Sciatic nerve (tissue), 2 donors: ENCODE measurements around the gene TUBA4A. TPM values are rescaled to one million over a fixed set of nuclear protein-coding genes. Genes with fewer than 3 reads are reported as not detected.

ENCODE experiments used
- ATAC-seq: fragments of 200-7000 bp; cut with Tn5 transposase; one replicate; pipeline ENCODE4 v1.9.1; 2020; ENCODE audit warnings: mild to moderate bottlenecking, moderate library complexity
- DNase-seq: peaks from one replicate; pipeline ENCODE4 v3.0.0-alpha.2; 2020; ENCODE audit warnings: low spot score
- intact Hi-C: fragments of 100-400 bp; cut with DNase I; formaldehyde crosslinking; loops from one replicate; pipeline ENCODE4 v1.14.2; 2022
- total RNA-seq: library from RNA; stranded (reverse); fragmentation: NEBNext Ultra II Directional; extraction: Animal tissue kit (Norgen Biotek cat#: 25700); gene quantifications from one replicate; pipeline ENCODE4 v1.2.1, GENCODE V29; 2021
- donor health status: DM: no; HTN: no; CAD: no.
- donor health status: DM: no; HTN: no; CAD: no.

TUBA4A gene
- total RNA-seq = 12.5 TPM

DNA sequence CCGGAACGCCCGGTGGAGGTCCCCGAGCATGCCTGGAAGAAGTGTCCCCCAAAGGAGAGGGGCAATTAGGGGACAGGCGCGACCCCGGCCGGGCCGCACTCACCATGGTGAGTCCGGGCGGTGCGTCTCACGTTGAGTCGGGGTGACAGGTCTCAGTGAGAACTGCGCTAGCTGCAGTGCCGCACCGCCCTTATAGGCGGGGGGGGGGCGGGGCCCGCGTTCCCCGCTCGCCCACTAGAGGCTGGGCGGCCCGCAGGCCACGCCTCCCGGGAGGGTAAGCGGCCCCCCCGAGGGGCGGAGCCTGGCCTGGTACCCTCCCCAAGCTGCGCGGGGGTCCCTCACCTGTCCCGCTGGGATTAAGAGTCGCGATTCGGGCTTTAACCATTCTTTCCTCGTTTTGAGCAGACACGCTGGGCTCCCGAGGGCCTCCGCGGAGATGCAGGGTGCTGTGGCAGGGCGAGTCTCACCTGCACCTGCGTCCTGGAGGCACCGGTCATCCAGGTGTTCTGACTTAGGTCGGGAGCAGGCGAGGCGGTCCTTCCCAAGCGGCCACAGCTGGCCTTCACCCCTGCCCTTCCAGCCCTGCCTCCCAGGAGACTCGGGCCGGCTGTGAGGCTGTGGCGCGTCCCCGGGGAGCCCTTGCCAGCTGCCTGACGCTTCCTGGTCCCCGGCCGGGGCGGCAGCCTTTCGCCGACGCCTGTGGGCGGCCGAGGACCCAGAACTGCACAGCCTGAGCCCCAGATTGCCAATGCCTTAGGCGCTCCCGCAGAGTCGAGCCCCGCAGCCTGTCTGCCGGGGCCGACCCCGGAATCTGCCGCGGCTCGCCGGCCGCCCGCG is at the start of gene TUBA4A:
TUBA4A (minus strand) TSS at position 166 of the 837 bp plus-strand sequence; CDS start at position 106, 60 bp downstream.
- intact Hi-C loops = no loop called here
- DNase-seq (peak; percentile 89), ATAC-seq (peak; percentile 92)

- DNase-seq = no peak
- no peak for ATAC-seq
- intact Hi-C loops = loop anchor here (10.0 kb wide), 1 partner anchor 82 kb away; the partner anchor contains the start of gene DNPEP
Observed at GRCh38 chr2:219302412-219302968, 48.8 kb upstream of the TUBA4A start.

GRCh38 chr2:219300022-219300421 is 46.3 kb upstream of the TUBA4A start:
- no peak for ATAC-seq
- intact Hi-C loops = loop anchor here (10.0 kb wide), 1 partner anchor 85 kb away; the partner anchor contains the start of gene DNPEP
- no peak for DNase-seq

DNA sequence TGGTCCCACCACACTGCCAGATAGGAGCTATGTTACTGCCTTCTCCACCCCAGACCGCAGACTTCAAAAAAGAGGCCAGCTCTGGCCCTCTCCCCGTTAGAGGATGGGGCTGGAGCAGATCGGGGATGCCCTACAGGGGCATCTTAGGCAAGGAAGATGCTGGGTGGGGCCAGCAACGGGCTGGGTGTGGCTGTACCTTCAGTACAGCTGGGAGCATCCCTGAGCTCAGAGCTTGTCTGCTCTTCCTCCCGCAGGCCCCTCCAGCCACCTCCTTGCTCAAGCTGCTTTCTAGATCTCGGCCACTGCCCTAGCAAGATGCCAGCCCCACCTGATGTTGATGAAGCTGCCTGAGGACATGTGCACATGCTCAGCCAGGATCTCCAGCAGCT is 45.6 kb upstream of the TUBA4A start:
- intact Hi-C loops = loop anchor here (5.0 kb wide), 1 partner anchor 137 kb away; the partner anchor contains the start of gene NHEJ1
- ATAC-seq = no peak
- DNase-seq = no peak

- peak; percentile 80 for ATAC-seq
- peak; percentile 94 for DNase-seq
- intact Hi-C loops = loop anchor here (5.0 kb wide), 1 partner anchor 137 kb away; the partner anchor contains the start of gene NHEJ1
Observed at GRCh38 chr2:219298759-219299371, 45.1 kb upstream of the TUBA4A start.

- DNase-seq (no peak), ATAC-seq (no peak)
- intact Hi-C loops = loop anchor here (2.0 to 5.0 kb wide), 2 partner anchors 21 to 136 kb away; partner anchors contain the start of gene NHEJ1
Observed at GRCh38 chr2:219297766-219298456, 44.2 kb upstream of the TUBA4A start.

GRCh38 chr2:219296631-219297391 is 43.1 kb upstream of the TUBA4A start:
- intact Hi-C loops = loop anchor here (2.0 to 5.0 kb wide), 2 partner anchors 20 to 135 kb away; partner anchors contain the start of gene NHEJ1
- ATAC-seq (no peak), DNase-seq (no peak)

DNA sequence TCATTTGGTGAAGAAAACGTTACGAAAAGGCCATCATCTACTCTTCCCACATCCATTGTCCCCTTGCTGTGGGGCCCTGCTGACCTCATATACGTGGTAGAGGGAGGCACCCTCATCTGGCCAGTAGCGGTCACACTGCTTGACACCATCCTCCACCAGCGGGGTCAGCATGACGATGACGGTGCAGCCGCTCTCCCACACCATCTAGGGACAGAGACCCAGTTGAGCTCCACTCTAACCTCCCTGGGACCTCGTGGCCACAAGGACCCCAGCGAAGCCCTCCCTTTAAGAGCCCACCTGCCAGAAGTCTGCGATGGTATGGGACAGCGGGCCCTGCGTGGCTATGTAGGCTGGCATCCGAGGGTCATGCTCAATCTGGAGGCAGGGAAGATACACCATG is 42.4 kb upstream of the TUBA4A start:
- intact Hi-C loops = loop anchor here (2.0 to 5.0 kb wide), 2 partner anchors 19 to 134 kb away; partner anchors contain the start of gene NHEJ1
- ATAC-seq = no peak
- DNase-seq = no peak

DNA sequence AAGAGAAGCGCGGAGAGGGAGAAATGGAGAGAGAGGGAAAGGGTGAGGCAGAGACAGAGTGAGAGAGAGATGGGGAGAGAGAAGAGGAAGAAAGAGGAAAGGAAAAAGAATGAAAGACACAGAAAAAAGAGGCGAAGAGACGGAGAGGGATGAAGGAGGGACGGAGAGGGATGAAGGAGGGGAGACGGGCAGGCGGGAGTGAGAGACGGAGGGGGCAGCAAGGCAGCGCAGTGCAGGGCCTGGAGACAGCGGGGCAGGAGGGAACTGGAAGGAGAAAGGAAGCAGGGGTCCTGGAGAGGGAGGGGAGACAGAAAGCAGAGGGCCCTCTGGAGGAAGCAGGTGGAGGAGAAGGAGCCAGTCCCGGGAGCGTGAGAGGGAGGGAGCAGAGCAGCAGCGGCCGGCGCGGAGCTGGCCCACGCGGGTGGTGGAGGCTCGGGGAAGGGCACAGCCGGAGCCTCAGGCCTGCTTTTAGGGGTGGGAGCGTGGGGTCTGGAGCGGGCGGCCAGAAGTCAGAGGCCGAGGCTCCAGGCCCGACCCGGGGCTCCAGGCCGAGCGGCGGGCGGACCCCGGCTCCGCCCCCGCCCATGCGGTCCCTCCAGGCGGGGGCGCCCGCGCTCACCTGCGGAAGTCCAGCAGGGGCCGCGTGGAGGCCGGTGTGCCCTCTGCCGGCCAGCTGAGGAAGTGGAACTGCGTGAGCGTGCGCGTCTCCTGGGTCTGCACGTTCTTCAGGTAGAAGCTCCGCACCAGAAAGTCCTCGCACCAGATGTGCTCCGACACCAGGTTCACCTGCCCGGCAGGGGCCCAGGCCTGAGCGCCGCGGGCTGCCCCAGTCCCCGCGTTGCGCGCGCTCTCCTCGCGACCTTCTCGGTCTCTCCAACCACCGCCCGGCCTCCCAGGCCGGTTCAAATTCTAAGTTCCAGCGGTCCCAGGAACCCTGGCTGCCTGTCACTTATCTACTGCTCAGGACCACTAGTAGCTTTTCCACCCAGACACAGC is 40.9 kb upstream of the TUBA4A start:
- peak; percentile 94 for DNase-seq
- peak; percentile 83 for ATAC-seq
- intact Hi-C loops = loop anchor here (5.0 kb wide), 1 partner anchor 132 kb away; the partner anchor contains the start of gene NHEJ1

GRCh38 chr2:219293736-219294231 is 40.1 kb upstream of the TUBA4A start:
- intact Hi-C loops = no loop called here
- no peak for DNase-seq
- ATAC-seq = no peak

GRCh38 chr2:219292616-219293015 is 38.9 kb upstream of the TUBA4A start:
- intact Hi-C loops = no loop called here
- ATAC-seq (no peak), DNase-seq (peak; percentile 26)

- DNase-seq (peak; percentile 50), ATAC-seq (no peak)
- intact Hi-C loops = no loop called here
Observed at GRCh38 chr2:219291910-219292490, 38.3 kb upstream of the TUBA4A start.

DNA sequence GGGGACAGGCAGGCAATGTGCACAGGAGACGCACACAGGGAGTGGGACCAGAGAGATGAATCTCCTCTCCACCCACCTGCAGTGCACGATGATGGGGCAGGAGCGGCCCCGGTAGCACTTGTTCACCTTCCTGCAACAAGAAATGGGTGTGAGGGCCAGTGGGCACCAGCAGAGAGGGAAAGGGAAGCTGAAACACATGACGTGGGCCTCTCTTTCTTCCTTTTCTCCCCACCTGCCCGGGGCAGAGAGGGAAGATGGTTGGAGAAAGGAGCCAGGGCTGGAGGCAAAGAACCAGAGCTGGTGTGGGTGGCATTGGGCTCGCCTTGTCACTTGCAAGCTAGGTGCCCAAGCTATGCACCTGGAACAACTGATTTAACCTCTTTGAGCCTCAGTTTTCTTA is 37.7 kb upstream of the TUBA4A start:
- ATAC-seq (no peak), DNase-seq (peak; percentile 48)
- intact Hi-C loops = no loop called here

GRCh38 chr2:219290381-219291171 is 36.9 kb upstream of the TUBA4A start:
- DNase-seq (peak; percentile 61), ATAC-seq (no peak)
- intact Hi-C loops = no loop called here

DNA sequence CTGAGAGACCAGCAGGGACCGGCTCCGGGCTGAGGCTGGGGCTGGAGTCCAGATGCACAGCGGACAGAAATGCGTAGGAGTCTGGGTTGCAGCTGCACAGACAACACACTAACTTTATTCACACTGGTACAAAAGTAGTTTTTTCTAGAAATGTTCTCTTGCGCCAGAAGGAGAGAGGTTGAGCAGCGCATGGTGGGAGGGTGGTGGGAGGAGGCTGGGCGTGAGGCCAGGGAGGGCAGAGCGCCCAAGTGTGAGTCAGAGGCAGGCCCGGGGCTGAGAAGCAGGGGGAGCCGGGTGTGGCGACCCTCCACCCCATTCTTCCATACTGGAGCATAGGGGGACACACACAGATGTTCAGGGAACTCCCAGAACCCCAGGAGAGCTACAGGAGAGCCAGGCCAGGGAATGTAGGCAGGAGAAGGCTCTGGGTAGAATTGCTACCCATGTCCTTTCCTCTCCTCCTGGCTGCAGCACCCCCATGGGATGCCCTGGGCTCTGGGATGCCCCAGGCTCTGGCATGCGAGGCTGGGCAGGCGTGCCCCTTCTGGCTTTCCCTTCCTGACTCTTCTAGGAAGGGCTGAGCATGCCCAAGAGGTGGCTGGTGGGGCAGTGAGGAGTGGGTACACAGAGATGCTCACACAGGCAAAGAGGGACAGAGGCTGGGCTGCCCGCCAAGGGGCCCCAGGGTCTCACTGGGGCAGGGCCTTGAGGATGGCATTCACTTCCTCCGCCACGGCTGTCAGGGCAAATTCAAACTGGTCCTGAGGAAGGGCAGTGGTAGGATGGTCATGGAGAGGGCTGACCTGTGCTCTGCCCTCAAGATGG is 36.0 kb upstream of the TUBA4A start:
- peak; percentile 92 for DNase-seq
- ATAC-seq = peak; percentile 86
- intact Hi-C loops = no loop called here
